Endothelial cell (in vitro differentiated cells): ENCODE measurements around the gene GOLT1A. TPM values are rescaled to one million over a fixed set of nuclear protein-coding genes. Genes with fewer than 3 reads are reported as not detected.

Source experiments
- DNase-seq: peaks from one replicate; pipeline ENCODE4 v3.0.0; 2021; ENCODE audit warnings: low spot score
- H3K27ac Mint-ChIP-seq: one replicate; pipeline ENCODE4 v1.8.0; 2021; ENCODE audit warnings: mixed read lengths, inconsistent platforms; ENCODE audit not compliant: unreplicated experiment
- H3K27me3 Mint-ChIP-seq: one replicate; pipeline ENCODE4 v1.8.0; 2021; ENCODE audit warnings: mild to moderate bottlenecking, moderate library complexity, mixed read lengths, inconsistent platforms; ENCODE audit not compliant: unreplicated experiment
- H3K36me3 Mint-ChIP-seq: one replicate; pipeline ENCODE4 v1.8.0; 2021; ENCODE audit warnings: mild to moderate bottlenecking, low read depth, mixed read lengths, inconsistent platforms; ENCODE audit not compliant: unreplicated experiment
- H3K4me1 Mint-ChIP-seq: one replicate; pipeline ENCODE4 v1.8.0; 2021; ENCODE audit warnings: mild to moderate bottlenecking, mixed read lengths, inconsistent platforms; ENCODE audit not compliant: unreplicated experiment
- H3K4me3 Mint-ChIP-seq: one replicate; pipeline ENCODE4 v1.8.0; 2021; ENCODE audit warnings: mild to moderate bottlenecking, mixed read lengths, inconsistent platforms; ENCODE audit not compliant: unreplicated experiment
- H3K9me3 Mint-ChIP-seq: one replicate; pipeline ENCODE4 v1.8.0; 2021; ENCODE audit warnings: mixed read lengths, inconsistent platforms; ENCODE audit not compliant: unreplicated experiment
- total RNA-seq: library from RNA; stranded (reverse); fragmentation: NEBNext Ultra II Directional; extraction: Animal tissue kit (Norgen Biotek cat#: 25700); gene quantifications from one replicate; pipeline ENCODE4 v1.2.1, GENCODE V29; 2021; ENCODE audit not compliant: unreplicated experiment
- TF ChIP-seq, protein P1 (sequence below): fragments of 200-600 bp; sonication (generic); IDR thresholded peaks from one replicate; pipeline ENCODE4 v1.5.0; 2021; ENCODE audit warnings: antibody characterized with exemption; ENCODE audit not compliant: unreplicated experiment

GOLT1A gene
- total RNA-seq, 1 donor from 2014 or later: 0.51 TPM

- peaks cover 21% of the 10 kb centered on the region for H3K27me3 Mint-ChIP-seq
- no peak for DNase-seq
- H3K27ac Mint-ChIP-seq: no peak overlapping the region
- no peaks in the 10 kb centered on the region for H3K36me3 Mint-ChIP-seq
- TF ChIP-seq, protein P1, sequence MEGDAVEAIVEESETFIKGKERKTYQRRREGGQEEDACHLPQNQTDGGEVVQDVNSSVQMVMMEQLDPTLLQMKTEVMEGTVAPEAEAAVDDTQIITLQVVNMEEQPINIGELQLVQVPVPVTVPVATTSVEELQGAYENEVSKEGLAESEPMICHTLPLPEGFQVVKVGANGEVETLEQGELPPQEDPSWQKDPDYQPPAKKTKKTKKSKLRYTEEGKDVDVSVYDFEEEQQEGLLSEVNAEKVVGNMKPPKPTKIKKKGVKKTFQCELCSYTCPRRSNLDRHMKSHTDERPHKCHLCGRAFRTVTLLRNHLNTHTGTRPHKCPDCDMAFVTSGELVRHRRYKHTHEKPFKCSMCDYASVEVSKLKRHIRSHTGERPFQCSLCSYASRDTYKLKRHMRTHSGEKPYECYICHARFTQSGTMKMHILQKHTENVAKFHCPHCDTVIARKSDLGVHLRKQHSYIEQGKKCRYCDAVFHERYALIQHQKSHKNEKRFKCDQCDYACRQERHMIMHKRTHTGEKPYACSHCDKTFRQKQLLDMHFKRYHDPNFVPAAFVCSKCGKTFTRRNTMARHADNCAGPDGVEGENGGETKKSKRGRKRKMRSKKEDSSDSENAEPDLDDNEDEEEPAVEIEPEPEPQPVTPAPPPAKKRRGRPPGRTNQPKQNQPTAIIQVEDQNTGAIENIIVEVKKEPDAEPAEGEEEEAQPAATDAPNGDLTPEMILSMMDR: no peak
- no peaks in the 10 kb centered on the region for H3K9me3 Mint-ChIP-seq
- peaks cover 4% of the 10 kb centered on the region for H3K4me1 Mint-ChIP-seq
- H3K4me3 Mint-ChIP-seq: no peak overlapping the region
Measured at GRCh38 chr1:204191456-204191855, 22.3 kb downstream of the GOLT1A start.

- TF ChIP-seq, protein P1: no peak
- no peak for DNase-seq
- H3K27ac Mint-ChIP-seq: no peak overlapping the region
- H3K36me3 Mint-ChIP-seq: no peaks in the 10 kb centered on the region
- peaks cover 21% of the 10 kb centered on the region for H3K27me3 Mint-ChIP-seq
- no peak overlapping the region for H3K4me3 Mint-ChIP-seq
- H3K4me1 Mint-ChIP-seq: peaks cover 4% of the 10 kb centered on the region
- no peaks in the 10 kb centered on the region for H3K9me3 Mint-ChIP-seq
Measured at GRCh38 chr1:204190212-204191211, 23.3 kb downstream of the GOLT1A start.

DNA sequence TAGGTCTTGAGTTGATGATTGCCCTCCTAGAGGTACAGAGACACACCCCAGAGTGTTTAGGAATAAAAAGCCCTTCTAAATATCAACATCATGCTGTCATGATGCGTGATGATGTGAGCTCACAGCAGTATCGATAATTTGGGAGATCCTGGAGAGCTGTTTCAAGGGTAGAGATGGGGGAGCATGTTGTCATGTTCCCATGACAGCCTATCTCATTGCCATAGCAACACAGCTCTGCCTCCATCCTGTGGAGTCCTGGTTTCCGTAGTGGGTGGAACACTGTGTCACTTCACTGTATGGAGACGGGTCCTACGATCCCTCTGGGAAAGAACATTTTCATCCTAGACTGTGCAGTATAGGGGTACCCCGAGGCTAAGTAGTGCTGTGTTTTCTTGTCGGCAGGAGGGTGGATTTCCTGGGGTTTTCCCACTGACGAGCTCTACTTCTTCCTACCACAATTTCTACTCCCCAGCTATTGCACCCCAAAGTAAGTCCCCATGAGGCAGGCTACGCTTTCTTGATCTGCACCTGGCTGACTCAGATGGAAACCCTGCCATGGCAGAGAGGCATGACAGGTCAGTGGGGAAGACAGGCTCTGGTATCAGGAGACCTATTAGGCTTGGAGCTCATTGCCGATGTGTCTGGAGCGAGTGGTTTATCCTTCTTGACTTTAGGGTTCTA lies 24.7 kb downstream of the GOLT1A start:
- DNase-seq: no peak
- peak overlapping the region; percentile 14 for H3K4me3 Mint-ChIP-seq
- H3K4me1 Mint-ChIP-seq: peaks cover 4% of the 10 kb centered on the region
- no peaks in the 10 kb centered on the region for H3K36me3 Mint-ChIP-seq
- peaks cover 18% of the 10 kb centered on the region for H3K27me3 Mint-ChIP-seq
- H3K9me3 Mint-ChIP-seq: no peaks in the 10 kb centered on the region
- TF ChIP-seq, protein P1: no peak
- peak overlapping the region; percentile 33 for H3K27ac Mint-ChIP-seq

- H3K4me3 Mint-ChIP-seq: no peak overlapping the region
- H3K27me3 Mint-ChIP-seq: peaks cover 12% of the 10 kb centered on the region
- H3K4me1 Mint-ChIP-seq: peaks cover 4% of the 10 kb centered on the region
- H3K9me3 Mint-ChIP-seq: no peaks in the 10 kb centered on the region
- TF ChIP-seq, protein P1: no peak
- no peak for DNase-seq
- H3K27ac Mint-ChIP-seq: no peak overlapping the region
- H3K36me3 Mint-ChIP-seq: no peaks in the 10 kb centered on the region
Measured at GRCh38 chr1:204186597-204186996, 27.2 kb downstream of the GOLT1A start.
